Loucy (cell line): ENCODE results near the gene PIK3R1.

Experiments
- H2AFZ ChIP-seq: fragments of 200-600 bp; sonication (generic); 2 replicates; pipeline ENCODE4 v1.6.0; 2016; ENCODE audit warnings: antibody characterized with exemption, mild to moderate bottlenecking, low read length, moderate library complexity
- H3F3A ChIP-seq: fragments of 200-600 bp; 2 replicates; pipeline ENCODE4 v1.6.0; 2016; ENCODE audit warnings: antibody characterized with exemption, low read depth, mild to moderate bottlenecking
- H3K27me3 ChIP-seq: fragments of 200-600 bp; sonication (generic); 2 replicates; pipeline ENCODE4 v1.6.1; 2014; ENCODE audit warnings: low read length, mild to moderate bottlenecking; ENCODE audit not compliant: insufficient read depth, poor library complexity, severe bottlenecking
- H3K36me3 ChIP-seq: fragments of 200-600 bp; sonication (generic); 2 replicates; pipeline ENCODE4 v1.6.1; 2016; ENCODE audit warnings: low read length; ENCODE audit not compliant: insufficient read depth
- H3K4me1 ChIP-seq: fragments of 200-600 bp; sonication (generic); 2 replicates; pipeline ENCODE4 v1.5.1; 2014; ENCODE audit warnings: low read length, mild to moderate bottlenecking; ENCODE audit not compliant: insufficient read depth, poor library complexity, severe bottlenecking
- H3K4me2 ChIP-seq: fragments of 200-600 bp; sonication (generic); 2 replicates; pipeline ENCODE4 v1.6.0; 2014; ENCODE audit warnings: antibody characterized with exemption, low read length, low read depth, mild to moderate bottlenecking; ENCODE audit not compliant: poor library complexity, severe bottlenecking
- H3K4me3 ChIP-seq: fragments of 200-600 bp; sonication (generic); 2 replicates; pipeline ENCODE4 v1.5.1; 2014; ENCODE audit warnings: low read length, mild to moderate bottlenecking, mixed read lengths; ENCODE audit not compliant: poor library complexity, severe bottlenecking
- H3K79me2 ChIP-seq: fragments of 200-600 bp; sonication (generic); 2 replicates; pipeline ENCODE4 v1.6.1; 2014; ENCODE audit warnings: low read length; ENCODE audit not compliant: insufficient read depth
- H3K9ac ChIP-seq: fragments of 200-600 bp; sonication (generic); 2 replicates; pipeline ENCODE4 v1.6.0; 2014; ENCODE audit warnings: mild to moderate bottlenecking, low read depth, low read length, moderate library complexity; ENCODE audit not compliant: poor library complexity, severe bottlenecking
- H3K9me2 ChIP-seq: fragments of 200-600 bp; sonication (generic); replicated peaks from 2 replicates; pipeline ENCODE4 v1.6.1; 2016; ENCODE audit warnings: low read depth, low read length, mixed read lengths
- H3K9me3 ChIP-seq: fragments of 200-600 bp; sonication (generic); 2 replicates; pipeline ENCODE4 v1.6.1; 2014; ENCODE audit warnings: mild to moderate bottlenecking, antibody characterized with exemption, low read length, low read depth; ENCODE audit not compliant: insufficient read depth
- H4K20me1 ChIP-seq: fragments of 200-600 bp; sonication (generic); 2 replicates; pipeline ENCODE4 v1.6.0; 2014; ENCODE audit warnings: antibody characterized with exemption, low read length, mild to moderate bottlenecking; ENCODE audit not compliant: insufficient read depth, poor library complexity, severe bottlenecking
- CTCF ChIP-seq: fragments of 200-600 bp; sonication (generic); conservative IDR thresholded peaks from 2 replicates; pipeline ENCODE4 v1.5.1; 2014; ENCODE audit warnings: mild to moderate bottlenecking, antibody characterized with exemption, low read length
- EZH2phosphoT487 ChIP-seq: fragments of 200-600 bp; IDR thresholded peaks from 2 replicates; pipeline ENCODE4 v1.6.1; 2018; ENCODE audit warnings: antibody characterized with exemption, mild to moderate bottlenecking, moderate library complexity, borderline replicate concordance

PIK3R1 gene

GRCh38 chr5:68191083-68191791 is 24.3 kb upstream of the PIK3R1 start:
- H3K9me3 ChIP-seq: no peaks in the 10 kb centered on the region
- peaks cover 6% of the 10 kb centered on the region for H3K4me1 ChIP-seq
- no peaks in the 10 kb centered on the region for H3K36me3 ChIP-seq
- no peak overlapping the region for H3K4me2 ChIP-seq
- H3K9ac ChIP-seq: no peak overlapping the region
- H3K4me3 ChIP-seq: no peak overlapping the region
- H3K9me2 ChIP-seq: no peaks in the 10 kb centered on the region
- TF ChIP-seq EZH2phosphoT487 (no peak), CTCF (no peak)
- H3F3A ChIP-seq: no peaks in the 10 kb centered on the region
- no peaks in the 10 kb centered on the region for H3K79me2 ChIP-seq
- H2AFZ ChIP-seq: no peak overlapping the region
- no peaks in the 10 kb centered on the region for H4K20me1 ChIP-seq
- H3K27me3 ChIP-seq: no peaks in the 10 kb centered on the region

DNA sequence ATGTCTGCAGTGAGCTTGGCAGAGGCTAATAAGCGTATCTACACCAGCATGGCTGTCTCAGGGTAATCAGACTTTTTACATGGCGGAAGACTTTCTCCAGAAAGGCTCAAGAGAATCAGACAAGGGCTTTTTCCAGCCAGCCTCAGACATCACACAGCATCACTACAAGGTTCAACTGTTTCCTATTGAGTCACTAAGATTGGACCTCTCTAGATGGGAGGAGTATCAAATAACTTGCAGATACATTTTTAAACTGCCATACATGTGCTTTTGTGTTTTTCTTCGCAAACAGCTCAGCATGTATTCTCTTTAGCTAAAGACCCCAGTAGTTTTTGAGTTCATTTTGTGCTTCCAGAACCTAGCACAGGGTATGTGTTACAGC is 22.9 kb upstream of the PIK3R1 start:
- Histone ChIP-seq H3K79me2 (no peaks in the 10 kb centered on the region), H3K9me3 (no peaks in the 10 kb centered on the region), H3K36me3 (no peaks in the 10 kb centered on the region), H3K9me2 (no peaks in the 10 kb centered on the region), H3K4me1 (peaks cover 6% of the 10 kb centered on the region), H4K20me1 (no peaks in the 10 kb centered on the region), H3F3A (no peaks in the 10 kb centered on the region), H3K4me3 (no peak overlapping the region), H3K9ac (no peak overlapping the region), H3K4me2 (no peak overlapping the region), H3K27me3 (no peaks in the 10 kb centered on the region), H2AFZ (no peak overlapping the region)
- no peak for TF ChIP-seq EZH2phosphoT487
- TF ChIP-seq CTCF: no peak

GRCh38 chr5:68193481-68194036 is 22.0 kb upstream of the PIK3R1 start:
- H3K4me3 ChIP-seq: no peak overlapping the region
- H3K9me2 ChIP-seq: no peaks in the 10 kb centered on the region
- peaks cover 6% of the 10 kb centered on the region for H3K4me1 ChIP-seq
- no peaks in the 10 kb centered on the region for H4K20me1 ChIP-seq
- H3K9ac ChIP-seq: no peak overlapping the region
- no peaks in the 10 kb centered on the region for H3K9me3 ChIP-seq
- no peaks in the 10 kb centered on the region for H3K36me3 ChIP-seq
- TF ChIP-seq CTCF (no peak), EZH2phosphoT487 (no peak)
- H2AFZ ChIP-seq: peak overlapping the region; percentile 38; the same call in 1 of the 2 replicates
- no peak overlapping the region for H3K4me2 ChIP-seq
- H3F3A ChIP-seq: no peaks in the 10 kb centered on the region
- H3K79me2 ChIP-seq: no peaks in the 10 kb centered on the region
- H3K27me3 ChIP-seq: no peaks in the 10 kb centered on the region
